Left lung (tissue), 10 donors: ENCODE measurements around the gene PCK1. TPM values are rescaled to one million over a fixed set of nuclear protein-coding genes. Genes with fewer than 3 reads are reported as not detected.

Experiments
- ATAC-seq: fragments of 200-7000 bp; cut with Tn5 transposase; one replicate; pipeline ENCODE4 v1.9.1; 2020; ENCODE audit warnings: moderate library complexity
- DNase-seq, 4 donors: peaks; one replicate each; pipeline ENCODE4 v3.0.0-alpha.2; 2013 to 2020
- H3K27ac ChIP-seq, 2 donors: fragments of 200-600 bp; sonication (generic) in 1 of 2; one replicate each; pipeline versions ENCODE4 v1.5.0 to v1.8.0; 2020 to 2021
- H3K27me3 ChIP-seq, 2 donors: fragments of 200-600 bp; sonication (generic) in 1 of 2; one replicate each; pipeline versions ENCODE4 v1.5.0 to v1.8.0; 2020 to 2021
- H3K36me3 ChIP-seq, 2 donors: fragments of 200-600 bp; sonication (generic) in 1 of 2; one replicate each; pipeline versions ENCODE4 v1.5.0 to v1.8.0; 2020 to 2021
- H3K4me1 ChIP-seq, 2 donors: fragments of 200-600 bp; one replicate each; pipeline ENCODE4 v1.8.0; 2021
- H3K4me3 ChIP-seq, 2 donors: fragments of 200-600 bp; sonication (generic) in 1 of 2; one replicate each; pipeline versions ENCODE4 v1.5.0 to v1.8.0; 2020 to 2021; ENCODE audit warnings: mild to moderate bottlenecking in 1 of 2
- H3K9me3 ChIP-seq, 2 donors: fragments of 200-600 bp; sonication (generic) in 1 of 2; one replicate each; pipeline versions ENCODE4 v1.5.0 to v1.8.0; 2020 to 2021
- CTCF ChIP-seq, 2 donors: fragments of 200-600 bp; sonication (generic) in 1 of 2; IDR thresholded peaks; one replicate each; pipeline versions ENCODE4 v1.5.0 to v1.8.0; 2021; ENCODE audit warnings: antibody characterized with exemption in 2 of 2
- intact Hi-C, 2 donors: fragments of 100-400 bp; cut with DNase I; formaldehyde crosslinking; loops; one replicate each; pipeline versions ENCODE4 v1.11.2 to v1.14.2; 2022
- polyA plus RNA-seq, 6 donors: library from polyadenylated mRNA; unstranded; fragments of 120-200 nt; gene quantifications; one replicate each; pipeline ENCODE4 v1.2.1, GENCODE V29; 2013; ENCODE audit not compliant: insufficient read length in 6 of 6
- total RNA-seq, 2 donors: library from RNA; stranded (reverse); fragmentation: NEBNext Ultra II Directional; extraction: Animal tissue kit (Norgen Biotek cat#: 25700); gene quantifications; one replicate each; pipeline ENCODE4 v1.2.1, GENCODE V29; 2021
- donor health status: DM: no; HTN: yes; CAD: no.
- donor health status: DM: no; HTN: no; CAD: no.

PCK1 gene
- total and polyA plus RNA-seq, 8 donors, result 0.08 to 0.41 (median 0.29) TPM; not detected in 2

- no peak overlapping the region for H3K27ac ChIP-seq
- H3K27me3 ChIP-seq, result peaks cover 0 to 27% of the 10 kb centered on the region in 2 donors
- no peak for TF ChIP-seq CTCF (IDR thresholded peaks at IDR 0.05)
- no peaks in the 10 kb centered on the region for H3K36me3 ChIP-seq
- intact Hi-C loops, result loop anchor here (10.0 kb wide), 3 partner anchors 85 to 615 kb away; no protein-coding TSS in a partner anchor
- H3K4me1 ChIP-seq, result no peaks in the 10 kb centered on the region
- H3K4me3 ChIP-seq, result no peak overlapping the region
- DNase-seq (peak in 1 of 4 donors; percentile 64), ATAC-seq (no peak)
- H3K9me3 ChIP-seq, result no peaks in the 10 kb centered on the region
Observed at GRCh38 chr20:57589728-57590484, 29.0 kb downstream of the PCK1 start.

DNA sequence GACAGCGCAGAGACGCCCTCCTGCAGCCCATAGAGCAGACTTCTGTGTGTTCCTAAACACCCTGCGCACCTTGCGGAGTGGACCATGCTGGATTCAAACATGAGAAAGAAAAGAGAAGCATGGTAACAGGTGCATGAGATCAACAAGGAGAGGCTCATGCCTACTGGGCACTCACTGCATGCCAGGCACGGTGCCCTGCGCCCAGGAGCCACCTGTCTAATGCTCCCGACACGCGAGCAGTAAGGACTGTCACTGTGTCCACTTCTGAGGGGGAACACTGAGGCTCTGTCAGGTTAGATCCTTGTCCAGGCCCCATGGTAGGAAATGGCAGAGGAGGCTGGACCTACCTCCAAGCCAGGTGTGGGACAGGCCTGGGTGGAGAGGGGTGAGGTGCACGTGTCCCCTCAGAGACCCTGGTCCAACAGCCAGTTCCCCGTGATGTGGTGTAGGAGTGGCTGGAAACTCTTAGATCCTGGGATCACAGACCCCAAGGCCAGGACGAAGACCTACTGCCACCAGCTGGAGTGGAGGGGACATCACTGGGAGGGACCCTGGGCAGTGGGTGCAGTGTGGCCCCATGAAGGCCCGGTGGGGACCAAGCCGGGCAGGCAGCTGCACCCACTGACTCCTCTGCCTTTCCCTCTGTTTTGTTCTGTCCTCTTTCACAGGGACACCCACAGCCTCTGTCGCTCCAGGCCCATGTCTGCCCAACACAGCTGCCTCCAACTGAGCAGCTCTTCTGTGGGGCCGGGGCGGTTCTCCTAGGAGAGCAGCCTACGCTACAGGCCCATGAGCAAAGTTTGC lies 29.8 kb downstream of the PCK1 start:
- DNase-seq (peak in 1 of 4 donors; percentile 54), ATAC-seq (no peak)
- Histone ChIP-seq H3K9me3 (no peaks in the 10 kb centered on the region), H3K4me3 (no peak overlapping the region), H3K4me1 (no peaks in the 10 kb centered on the region), H3K36me3 (no peaks in the 10 kb centered on the region), H3K27me3 (peaks cover 0 to 19% of the 10 kb centered on the region in 2 donors), H3K27ac (no peak overlapping the region)
- intact Hi-C loops, result loop anchor here in 1 of 2 donors (10.0 kb wide), 2 partner anchors 86 to 614 kb away; no protein-coding TSS in a partner anchor
- TF ChIP-seq CTCF (IDR thresholded peaks at IDR 0.05), result no peak

DNA sequence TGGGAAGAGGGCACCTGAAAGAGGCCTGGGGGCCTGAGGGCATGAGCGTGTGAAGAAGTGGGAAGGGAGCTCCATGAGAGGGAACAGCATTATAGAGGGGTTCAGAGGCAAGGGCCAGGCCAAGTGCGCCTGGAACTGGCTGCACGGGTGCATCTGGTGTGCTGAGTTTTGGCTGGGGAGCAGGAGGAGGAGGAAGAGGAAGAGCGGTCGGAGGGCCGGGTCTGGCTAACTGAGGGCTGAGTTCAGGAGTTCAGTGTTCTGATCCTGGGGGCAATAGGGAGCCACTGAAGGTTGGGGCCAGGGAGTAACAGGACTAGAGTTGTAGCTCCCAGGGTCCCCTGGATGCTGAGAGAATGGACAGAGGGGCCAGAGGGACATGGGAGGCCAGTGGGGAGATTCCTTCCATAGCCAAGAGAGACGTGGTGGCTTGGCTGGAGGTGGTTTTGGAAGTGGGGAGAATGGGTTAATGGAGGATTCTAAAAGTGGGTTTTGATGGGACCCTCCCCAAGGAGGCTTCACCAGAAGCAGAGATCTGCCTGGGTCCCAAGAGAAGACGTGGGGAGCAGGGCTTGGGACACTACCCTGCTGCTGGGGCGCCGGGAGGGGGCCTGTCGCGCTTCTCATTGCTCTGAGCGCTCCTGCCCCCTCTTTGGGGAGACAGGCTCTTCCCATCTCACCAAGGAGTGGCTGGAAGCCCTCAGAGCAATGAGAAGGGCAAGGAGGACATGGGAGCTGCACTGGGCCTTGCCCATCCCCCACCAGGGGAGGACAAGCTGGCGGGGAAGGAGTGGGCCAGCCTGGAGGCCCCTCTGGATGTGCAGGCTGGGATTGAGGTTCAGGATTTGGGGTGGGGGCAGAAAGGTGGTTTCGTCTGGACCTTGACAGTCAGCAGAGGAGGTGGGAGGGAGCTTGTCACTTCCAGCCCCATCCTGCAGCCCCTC lies 30.6 kb downstream of the PCK1 start:
- intact Hi-C loops, result loop anchor here in 1 of 2 donors (10.0 kb wide), 2 partner anchors 87 to 613 kb away; no protein-coding TSS in a partner anchor
- H3K9me3 ChIP-seq, result no peaks in the 10 kb centered on the region
- peaks cover 0 to 12% of the 10 kb centered on the region in 2 donors for H3K27me3 ChIP-seq
- DNase-seq (peak in 1 of 4 donors; percentile 53), ATAC-seq (no peak)
- no peaks in the 10 kb centered on the region for H3K4me1 ChIP-seq
- no peak overlapping the region for H3K27ac ChIP-seq
- H3K36me3 ChIP-seq, result no peaks in the 10 kb centered on the region
- no peak overlapping the region for H3K4me3 ChIP-seq
- TF ChIP-seq CTCF (IDR thresholded peaks at IDR 0.05), result no peak

DNA sequence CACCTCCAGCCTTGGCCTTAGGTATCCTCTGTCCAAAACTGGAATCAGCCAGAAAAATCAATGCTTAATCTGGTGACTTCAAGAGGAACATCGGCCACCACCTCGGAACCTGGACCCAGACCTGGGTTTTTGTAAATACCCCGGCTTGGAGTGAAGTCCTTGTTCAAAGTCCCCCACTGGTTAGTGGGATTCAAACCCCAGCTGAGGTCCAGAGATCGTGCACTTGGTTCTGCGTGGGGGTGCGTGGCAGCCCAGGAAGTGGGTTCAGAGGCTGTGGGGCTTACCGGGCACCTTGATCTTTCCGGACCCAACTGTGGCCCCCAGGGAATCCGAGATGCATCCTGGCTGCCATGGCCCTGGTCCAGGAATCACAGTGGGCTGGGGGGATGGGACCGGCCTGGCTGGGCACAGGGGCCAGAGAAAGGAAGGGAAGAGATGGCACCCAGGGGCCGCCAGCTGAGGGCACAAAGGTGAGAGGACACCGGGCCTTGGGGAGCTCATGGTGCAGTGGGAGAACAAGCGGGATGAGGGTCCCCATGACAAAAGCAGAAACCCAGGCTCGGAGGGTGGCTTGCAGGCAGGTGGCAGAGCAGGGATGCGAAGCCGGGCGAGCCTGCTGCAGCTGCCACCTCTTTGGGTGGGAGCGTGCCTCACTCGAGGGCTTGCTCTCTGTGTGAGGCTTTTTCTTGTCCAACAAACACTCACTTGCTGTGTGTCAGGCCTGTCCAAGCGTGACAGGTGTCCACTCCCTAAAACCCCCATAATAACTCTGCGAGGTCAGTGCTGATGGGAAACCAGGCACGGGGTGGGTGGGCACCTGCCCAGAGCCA lies 31.6 kb downstream of the PCK1 start:
- TF ChIP-seq CTCF (IDR thresholded peaks at IDR 0.05), result no peak
- Histone ChIP-seq H3K4me1 (peaks cover 0 to 7% of the 10 kb centered on the region in 2 donors), H3K9me3 (no peaks in the 10 kb centered on the region), H3K36me3 (no peaks in the 10 kb centered on the region), H3K4me3 (no peak overlapping the region), H3K27ac (no peak overlapping the region), H3K27me3 (peaks cover 0 to 5% of the 10 kb centered on the region in 2 donors)
- DNase-seq, result peak in 1 of 4 donors; percentile 48
- ATAC-seq, result no peak
- intact Hi-C loops, result loop anchor here in 1 of 2 donors (10.0 kb wide), 2 partner anchors 88 to 612 kb away; no protein-coding TSS in a partner anchor
